ENCODE measurements around the gene NUMB.

Gene NUMB

GRCh38 chr14:73241481-73242165 is 216.7 kb downstream of the NUMB start:
- TF ChIP-seq GATA2 (IDR thresholded peaks at IDR 0.05; ENCODE audit: low read depth, low read length) (no peak), GATA3 (IDR thresholded peaks at IDR 0.05; ENCODE audit: low read depth, low read length) (no peak)

GRCh38 chr14:73240816-73241480 is 217.4 kb downstream of the NUMB start:
- no peak for TF ChIP-seq GATA2 (IDR thresholded peaks at IDR 0.05; ENCODE audit: low read depth, low read length)
- TF ChIP-seq GATA3 (IDR thresholded peaks at IDR 0.05; ENCODE audit: low read depth, low read length), result no peak

GRCh38 chr14:73239393-73240241 is 218.7 kb downstream of the NUMB start:
- no peak for TF ChIP-seq GATA2 (IDR thresholded peaks at IDR 0.05; ENCODE audit: low read depth, low read length)
- TF ChIP-seq GATA3 (IDR thresholded peaks at IDR 0.05; ENCODE audit: low read depth, low read length), result no peak

GRCh38 chr14:73238941-73239340 is 219.4 kb downstream of the NUMB start:
- TF ChIP-seq GATA2 (IDR thresholded peaks at IDR 0.05; ENCODE audit: low read depth, low read length) (no peak), GATA3 (IDR thresholded peaks at IDR 0.05; ENCODE audit: low read depth, low read length) (no peak)

GRCh38 chr14:73238424-73238852 is 219.9 kb downstream of the NUMB start:
- no peak for TF ChIP-seq GATA3 (IDR thresholded peaks at IDR 0.05; ENCODE audit: low read depth, low read length)
- no peak for TF ChIP-seq GATA2 (IDR thresholded peaks at IDR 0.05; ENCODE audit: low read depth, low read length)

- TF ChIP-seq GATA3 (IDR thresholded peaks at IDR 0.05; ENCODE audit: low read depth, low read length) (no peak), GATA2 (IDR thresholded peaks at IDR 0.05; ENCODE audit: low read depth, low read length) (no peak)
These were observed 220.4 kb downstream of the NUMB start for GRCh38 chr14:73237786-73238423.

- TF ChIP-seq GATA2 (IDR thresholded peaks at IDR 0.05; ENCODE audit: low read depth, low read length) (no peak), GATA3 (IDR thresholded peaks at IDR 0.05; ENCODE audit: low read depth, low read length) (no peak)
These were observed 221.0 kb downstream of the NUMB start, which contains the start of gene PAPLN for GRCh38 chr14:73237219-73237785. PAPLN (plus strand) TSS chr14:73237506; CDS start chr14:73239779, 2,273 bp downstream.

- TF ChIP-seq GATA3 (IDR thresholded peaks at IDR 0.05; ENCODE audit: low read depth, low read length) (no peak), GATA2 (IDR thresholded peaks at IDR 0.05; ENCODE audit: low read depth, low read length) (no peak)
These were observed 221.6 kb downstream of the NUMB start for GRCh38 chr14:73236752-73237218.

- TF ChIP-seq GATA2 (IDR thresholded peaks at IDR 0.05; ENCODE audit: low read depth, low read length) (no peak), GATA3 (IDR thresholded peaks at IDR 0.05; ENCODE audit: low read depth, low read length) (no peak)
These were observed 222.2 kb downstream of the NUMB start for GRCh38 chr14:73236157-73236556.

- TF ChIP-seq GATA2 (IDR thresholded peaks at IDR 0.05; ENCODE audit: low read depth, low read length), result no peak
- no peak for TF ChIP-seq GATA3 (IDR thresholded peaks at IDR 0.05; ENCODE audit: low read depth, low read length)
These were observed 222.7 kb downstream of the NUMB start for GRCh38 chr14:73235531-73236155.

- TF ChIP-seq GATA2 (IDR thresholded peaks at IDR 0.05; ENCODE audit: low read depth, low read length) (no peak), GATA3 (IDR thresholded peaks at IDR 0.05; ENCODE audit: low read depth, low read length) (no peak)
These were observed 223.6 kb downstream of the NUMB start for GRCh38 chr14:73234586-73235394.

- TF ChIP-seq GATA3 (IDR thresholded peaks at IDR 0.05; ENCODE audit: low read depth, low read length) (no peak), GATA2 (IDR thresholded peaks at IDR 0.05; ENCODE audit: low read depth, low read length) (no peak)
These were observed 224.3 kb downstream of the NUMB start for GRCh38 chr14:73234029-73234428.
